Hepatocyte (in vitro differentiated cells): Measurements from ENCODE around the gene ELFN1.

ENCODE experiments used
- EZH2 ChIP-seq: fragments of 200-600 bp; sonication (generic); IDR thresholded peaks from 2 replicates; pipeline ENCODE4 v1.6.1; 2016; ENCODE audit warnings: antibody characterized with exemption, mild to moderate bottlenecking, borderline replicate concordance
- EZH2phosphoT487 ChIP-seq: fragments of 200-600 bp; sonication (generic); IDR thresholded peaks from one replicate; pipeline ENCODE4 v1.6.1; 2018; ENCODE audit warnings: antibody characterized with exemption, mild to moderate bottlenecking, low read depth, moderate library complexity; ENCODE audit not compliant: unreplicated experiment, severe bottlenecking
- TF ChIP-seq, protein P1 (sequence below): fragments of 200-600 bp; sonication (generic); IDR thresholded peaks from 2 replicates; pipeline ENCODE4 v1.5.1; 2016; ENCODE audit warnings: antibody characterized with exemption, mild to moderate bottlenecking; ENCODE audit not compliant: poor library complexity

- no peak for TF ChIP-seq EZH2
- no peak for TF ChIP-seq EZH2phosphoT487
- TF ChIP-seq, protein P1, sequence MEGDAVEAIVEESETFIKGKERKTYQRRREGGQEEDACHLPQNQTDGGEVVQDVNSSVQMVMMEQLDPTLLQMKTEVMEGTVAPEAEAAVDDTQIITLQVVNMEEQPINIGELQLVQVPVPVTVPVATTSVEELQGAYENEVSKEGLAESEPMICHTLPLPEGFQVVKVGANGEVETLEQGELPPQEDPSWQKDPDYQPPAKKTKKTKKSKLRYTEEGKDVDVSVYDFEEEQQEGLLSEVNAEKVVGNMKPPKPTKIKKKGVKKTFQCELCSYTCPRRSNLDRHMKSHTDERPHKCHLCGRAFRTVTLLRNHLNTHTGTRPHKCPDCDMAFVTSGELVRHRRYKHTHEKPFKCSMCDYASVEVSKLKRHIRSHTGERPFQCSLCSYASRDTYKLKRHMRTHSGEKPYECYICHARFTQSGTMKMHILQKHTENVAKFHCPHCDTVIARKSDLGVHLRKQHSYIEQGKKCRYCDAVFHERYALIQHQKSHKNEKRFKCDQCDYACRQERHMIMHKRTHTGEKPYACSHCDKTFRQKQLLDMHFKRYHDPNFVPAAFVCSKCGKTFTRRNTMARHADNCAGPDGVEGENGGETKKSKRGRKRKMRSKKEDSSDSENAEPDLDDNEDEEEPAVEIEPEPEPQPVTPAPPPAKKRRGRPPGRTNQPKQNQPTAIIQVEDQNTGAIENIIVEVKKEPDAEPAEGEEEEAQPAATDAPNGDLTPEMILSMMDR: no peak
Observed at GRCh38 chr7:1777122-1777521, 107.0 kb downstream of the ELFN1 start.
